Measurements from ENCODE around the gene LRRC28. TPM values are rescaled to one million over a fixed set of nuclear protein-coding genes. Genes with fewer than 3 reads are reported as not detected.
A peak's percentile ranks its signal among the peaks of the same experiment; 100 is the strongest.

LRRC28 gene
- total and polyA plus RNA-seq, 2 donors (not counting 1 experiment from before 2014, with no cell fraction given) = 13.3 to 31.8 TPM

DNA sequence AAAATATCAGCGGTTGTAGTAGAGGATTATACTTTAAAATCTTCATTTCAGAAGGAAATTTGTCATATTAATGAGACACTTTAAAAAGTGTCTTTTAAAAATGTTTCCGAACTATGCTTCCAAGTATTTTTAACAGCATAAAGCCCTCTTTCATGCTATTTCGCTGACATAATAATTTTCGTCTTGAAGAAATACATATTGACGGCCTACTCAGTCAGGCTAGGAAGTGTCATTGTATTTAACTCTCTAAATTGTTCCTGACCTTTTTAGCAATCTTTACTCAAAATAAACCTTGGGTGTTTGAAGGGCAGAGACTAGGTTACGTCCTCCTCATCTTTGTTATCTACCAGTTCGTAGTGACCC lies 806 bp upstream of the LRRC28 start:
- Mint-ChIP-seq H3K9me3 (ENCODE audit: insufficient read depth) (no peaks in the 10 kb centered on the region), H3K27ac (peak overlapping the region; percentile 92), H3K4me3 (peak overlapping the region; percentile 96), H3K4me1 (peaks cover 31% of the 10 kb centered on the region), H3K27me3 (no peaks in the 10 kb centered on the region)
- POLR2A ChIA-PET = interaction anchor here (2.2 kb wide), 1 partner anchor 483 kb away, joined by 18 read pairs; the partner anchor contains the start of gene LYSMD4
- Histone ChIP-seq H3K4me2 (replicated peaks; ENCODE audit: low read depth, low read length, poor library complexity, severe bottlenecking) (peak overlapping the region; percentile 90), H3K27me3 (replicated peaks in 1 of 4; ENCODE audit: control extremely low read depth in 1 of 4, control insufficient read depth in 3 of 4, insufficient read depth in 4 of 4, low read length in 3 of 4) (no peaks in the 10 kb centered on the region), H3K36me3 (replicated peaks in 1 of 2; ENCODE audit: control extremely low read depth in 1 of 2, control insufficient read depth in 1 of 2, extremely low read depth in 1 of 2, insufficient read depth in 2 of 2, low read length in 1 of 2) (no peaks in the 10 kb centered on the region), H2AFZ (ENCODE audit: insufficient read depth, low read depth, low read length, poor library complexity, severe bottlenecking) (peak overlapping the region; percentile 99), H3K9me3 (ENCODE audit: control extremely low read depth in 1 of 3, control insufficient read depth in 2 of 3, insufficient read depth in 1 of 3, low read length in 2 of 3) (peaks cover 0 to 2% (median 0%) of the 10 kb centered on the region in 3 donors), H3K4me1 (ENCODE audit: control insufficient read depth in 2 of 2, insufficient read depth in 2 of 2, low read length in 2 of 2) (peaks cover 18 to 30% of the 10 kb centered on the region in 2 donors), H4K20me1 (ENCODE audit: control insufficient read depth, insufficient read depth, low read length, poor library complexity, severe bottlenecking) (no peaks in the 10 kb centered on the region), H3K27ac (ENCODE audit: low read length in 2 of 2) (peak overlapping the region; percentile 70 to 81), H3K79me2 (ENCODE audit: control insufficient read depth, insufficient read depth, low read length) (no peaks in the 10 kb centered on the region), H3K4me3 (ENCODE audit: control extremely low read depth in 1 of 5, extremely low read depth in 1 of 5, insufficient read depth in 1 of 5, low read depth in 2 of 5, low read length in 4 of 5) (peak overlapping the region in 4 of 5 experiments; percentile 61 to 91 (median 81)), H3K9ac (ENCODE audit: low read length) (peak overlapping the region; percentile 93)
- TF ChIP-seq EZH2 (IDR thresholded peaks at IDR 0.05; ENCODE audit: borderline replicate concordance, insufficient read depth, low read depth, low read length, poor library complexity, severe bottlenecking) = no peak
- TF ChIP-seq, protein P1, sequence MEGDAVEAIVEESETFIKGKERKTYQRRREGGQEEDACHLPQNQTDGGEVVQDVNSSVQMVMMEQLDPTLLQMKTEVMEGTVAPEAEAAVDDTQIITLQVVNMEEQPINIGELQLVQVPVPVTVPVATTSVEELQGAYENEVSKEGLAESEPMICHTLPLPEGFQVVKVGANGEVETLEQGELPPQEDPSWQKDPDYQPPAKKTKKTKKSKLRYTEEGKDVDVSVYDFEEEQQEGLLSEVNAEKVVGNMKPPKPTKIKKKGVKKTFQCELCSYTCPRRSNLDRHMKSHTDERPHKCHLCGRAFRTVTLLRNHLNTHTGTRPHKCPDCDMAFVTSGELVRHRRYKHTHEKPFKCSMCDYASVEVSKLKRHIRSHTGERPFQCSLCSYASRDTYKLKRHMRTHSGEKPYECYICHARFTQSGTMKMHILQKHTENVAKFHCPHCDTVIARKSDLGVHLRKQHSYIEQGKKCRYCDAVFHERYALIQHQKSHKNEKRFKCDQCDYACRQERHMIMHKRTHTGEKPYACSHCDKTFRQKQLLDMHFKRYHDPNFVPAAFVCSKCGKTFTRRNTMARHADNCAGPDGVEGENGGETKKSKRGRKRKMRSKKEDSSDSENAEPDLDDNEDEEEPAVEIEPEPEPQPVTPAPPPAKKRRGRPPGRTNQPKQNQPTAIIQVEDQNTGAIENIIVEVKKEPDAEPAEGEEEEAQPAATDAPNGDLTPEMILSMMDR (IDR thresholded peaks at IDR 0.05) = no peak
- ATAC-seq (ENCODE audit: low read depth) = no peak
- DNase-seq = no peak
- intact Hi-C loops (cut with micrococcal nuclease) = loop anchor here (2.0 to 5.0 kb wide), 2 partner anchors 317 to 676 kb away; partner anchors contain the start of gene MEF2A
- CTCF ChIA-PET = interaction anchor here (1.5 kb wide), 1 partner anchor 454 kb away, joined by 4 read pairs; no protein-coding TSS in a partner anchor
- 43% methylated on average over 1 of the region's 7 CpGs for WGBS (ENCODE audit: insufficient coverage)

DNA sequence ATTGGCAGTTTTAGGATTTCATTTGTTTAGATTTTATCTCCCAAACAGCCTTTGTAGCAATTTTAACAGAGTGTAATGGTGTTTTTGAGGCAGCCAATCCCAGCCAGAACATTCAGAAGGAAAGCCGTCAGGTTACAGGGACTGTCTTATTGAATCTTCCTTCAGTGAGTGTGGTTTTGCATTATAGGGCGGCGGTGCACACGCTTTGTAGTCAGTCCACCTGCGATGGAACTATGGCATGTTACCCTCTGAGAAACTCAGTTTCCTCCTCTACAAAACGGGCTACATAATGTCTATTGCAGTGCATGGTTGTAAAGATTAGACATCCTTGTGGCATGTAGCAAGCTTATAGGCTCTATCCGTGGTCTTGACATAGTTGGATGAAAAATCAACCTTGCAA lies 1.0 kb downstream of the LRRC28 start:
- H3K27me3 Mint-ChIP-seq = no peaks in the 10 kb centered on the region
- ChIA-PET CTCF (interaction anchor here (1.1 to 1.5 kb wide), 2 partner anchors 20 to 39 kb away, joined by 3 to 8 read pairs; no protein-coding TSS in a partner anchor), POLR2A (interaction anchor here (0.9 to 2.2 kb wide), 2 partner anchors 462 to 481 kb away, joined by 4 to 18 read pairs; partner anchors contain the start of gene LYSMD4)
- H3K27ac Mint-ChIP-seq = no peak overlapping the region
- no peak for ATAC-seq (ENCODE audit: low read depth)
- intact Hi-C loops (cut with micrococcal nuclease) = loop anchor here (5.0 kb wide), 1 partner anchor 315 kb away; the partner anchor contains the start of gene MEF2A
- DNase-seq = no peak
- no peaks in the 10 kb centered on the region for H3K79me2 ChIP-seq (ENCODE audit: control insufficient read depth, insufficient read depth, low read length)
- H3K27ac ChIP-seq (ENCODE audit: low read length in 2 of 2) = no peak overlapping the region
- H4K20me1 ChIP-seq (ENCODE audit: control insufficient read depth, insufficient read depth, low read length, poor library complexity, severe bottlenecking) = no peaks in the 10 kb centered on the region
- peaks cover 18 to 30% of the 10 kb centered on the region in 2 donors for H3K4me1 ChIP-seq (ENCODE audit: control insufficient read depth in 2 of 2, insufficient read depth in 2 of 2, low read length in 2 of 2)
- peaks cover 31% of the 10 kb centered on the region for H3K4me1 Mint-ChIP-seq
- H2AFZ ChIP-seq (ENCODE audit: insufficient read depth, low read depth, low read length, poor library complexity, severe bottlenecking) = peak overlapping the region; percentile 99
- H3K36me3 ChIP-seq (replicated peaks in 1 of 2; ENCODE audit: control extremely low read depth in 1 of 2, control insufficient read depth in 1 of 2, extremely low read depth in 1 of 2, insufficient read depth in 2 of 2, low read length in 1 of 2) = peaks cover 0 to 7% of the 10 kb centered on the region in 2 experiments
- H3K9me3 ChIP-seq (ENCODE audit: control extremely low read depth in 1 of 3, control insufficient read depth in 2 of 3, insufficient read depth in 1 of 3, low read length in 2 of 3) = peaks cover 0 to 2% (median 0%) of the 10 kb centered on the region in 3 donors
- H3K4me3 ChIP-seq (ENCODE audit: control extremely low read depth in 1 of 5, extremely low read depth in 1 of 5, insufficient read depth in 1 of 5, low read depth in 2 of 5, low read length in 4 of 5) = peak overlapping the region in 3 of 5 experiments; percentile 81 to 83 (median 81)
- H3K9me3 Mint-ChIP-seq (ENCODE audit: insufficient read depth) = no peaks in the 10 kb centered on the region
- peak overlapping the region; percentile 96 for H3K4me3 Mint-ChIP-seq
- WGBS (ENCODE audit: insufficient coverage) = no CpG with 5 or more reads among the region's 7 CpGs
- peak overlapping the region; percentile 93 for H3K9ac ChIP-seq (ENCODE audit: low read length)
- peak overlapping the region; percentile 90 for H3K4me2 ChIP-seq (replicated peaks; ENCODE audit: low read depth, low read length, poor library complexity, severe bottlenecking)
- TF ChIP-seq, protein P1 (IDR thresholded peaks at IDR 0.05) = no peak
- TF ChIP-seq EZH2 (IDR thresholded peaks at IDR 0.05; ENCODE audit: borderline replicate concordance, insufficient read depth, low read depth, low read length, poor library complexity, severe bottlenecking) = no peak
- no peaks in the 10 kb centered on the region for H3K27me3 ChIP-seq (replicated peaks in 1 of 4; ENCODE audit: control extremely low read depth in 1 of 4, control insufficient read depth in 3 of 4, insufficient read depth in 4 of 4, low read length in 3 of 4)
